Aorta (tissue), 5 donors: Measurements from ENCODE around the gene RAI1. TPM values are rescaled to one million over a fixed set of nuclear protein-coding genes. Genes with fewer than 3 reads are reported as not detected.

Source experiments
- ATAC-seq: fragments of 200-7000 bp; cut with Tn5 transposase; one replicate; pipeline ENCODE4 v1.9.1; 2022; ENCODE audit warnings: moderate library complexity; ENCODE audit not compliant: low FRiP score
- DNase-seq, 2 donors: peaks; one replicate each; pipeline ENCODE4 v3.0.0-alpha.2; 2020
- H3K27ac ChIP-seq, 2 donors: one replicate each; pipeline ENCODE4 v1.5.1; 2013; ENCODE audit warnings: low read length in 2 of 2, mild to moderate bottlenecking in 2 of 2, moderate library complexity in 2 of 2, control low read depth in 1 of 2, inconsistent platforms in 1 of 2, low read depth in 1 of 2
- H3K27me3 ChIP-seq, 2 donors: one replicate each; pipeline ENCODE4 v1.6.1; 2013; ENCODE audit warnings: control low read depth in 1 of 2, low read length in 1 of 2, mild to moderate bottlenecking in 1 of 2, moderate library complexity in 1 of 2; ENCODE audit not compliant: insufficient read depth in 2 of 2, control insufficient read depth in 1 of 2
- H3K36me3 ChIP-seq, 2 donors: one replicate each; pipeline ENCODE4 v1.6.1; 2013; ENCODE audit warnings: control low read depth in 1 of 2, low read length in 1 of 2, mild to moderate bottlenecking in 1 of 2; ENCODE audit not compliant: insufficient read depth in 2 of 2, control insufficient read depth in 1 of 2
- H3K4me1 ChIP-seq, 2 donors: one replicate each; pipeline ENCODE4 v1.6.1; 2013; ENCODE audit warnings: low read length in 2 of 2, control low read depth in 1 of 2, mild to moderate bottlenecking in 1 of 2, moderate library complexity in 1 of 2; ENCODE audit not compliant: insufficient read depth in 2 of 2, control insufficient read depth in 1 of 2
- H3K4me3 ChIP-seq, 2 donors: one replicate each; pipeline ENCODE4 v1.5.1; 2013; ENCODE audit warnings: low read length in 2 of 2, control low read depth in 1 of 2, mild to moderate bottlenecking in 1 of 2
- H3K9me3 ChIP-seq: one replicate; pipeline ENCODE4 v1.6.1; 2013; ENCODE audit warnings: mild to moderate bottlenecking, low read length; ENCODE audit not compliant: control insufficient read depth
- WGBS, 2 donors: extraction: QIAGEN DNeasy Blood & Tissue Kit; methylation state at CpG; one replicate each; pipeline ENCODE4 v1.1.7; 2013; 5-methylcytosine and 5-hydroxymethylcytosine counted together
- intact Hi-C, 2 donors: fragments of 100-400 bp; cut with DNase I; formaldehyde crosslinking; loops; one replicate each; pipeline versions ENCODE4 v1.14.2 to v1.15.0; 2022
- polyA plus RNA-seq, 2 donors: library from polyadenylated mRNA; stranded (reverse); fragments of 200-250 nt; gene quantifications; one replicate each; pipeline ENCODE4 v1.2.3, GENCODE V29; 2013
- total RNA-seq, 2 donors: library from RNA; stranded (reverse); fragmentation: NEBNext Ultra II Directional; extraction: Animal tissue kit (Norgen Biotek cat#: 25700); gene quantifications; one replicate each; pipeline ENCODE4 v1.2.1, GENCODE V29; 2021
- donor health status: healthy with polysubstance abuse.
- donor health status: Bipolar disorder and iron deficiency.
- donor health status: DM: no; HTN: no; CAD: no.
- donor health status: DM: no; HTN: no; CAD: no.
- donor health status: DM: yes; HTN: yes; CAD: no.

The RAI1 gene
- total and polyA plus RNA-seq, 4 donors = 2.0 to 35.8 (median 15.4) TPM

DNA sequence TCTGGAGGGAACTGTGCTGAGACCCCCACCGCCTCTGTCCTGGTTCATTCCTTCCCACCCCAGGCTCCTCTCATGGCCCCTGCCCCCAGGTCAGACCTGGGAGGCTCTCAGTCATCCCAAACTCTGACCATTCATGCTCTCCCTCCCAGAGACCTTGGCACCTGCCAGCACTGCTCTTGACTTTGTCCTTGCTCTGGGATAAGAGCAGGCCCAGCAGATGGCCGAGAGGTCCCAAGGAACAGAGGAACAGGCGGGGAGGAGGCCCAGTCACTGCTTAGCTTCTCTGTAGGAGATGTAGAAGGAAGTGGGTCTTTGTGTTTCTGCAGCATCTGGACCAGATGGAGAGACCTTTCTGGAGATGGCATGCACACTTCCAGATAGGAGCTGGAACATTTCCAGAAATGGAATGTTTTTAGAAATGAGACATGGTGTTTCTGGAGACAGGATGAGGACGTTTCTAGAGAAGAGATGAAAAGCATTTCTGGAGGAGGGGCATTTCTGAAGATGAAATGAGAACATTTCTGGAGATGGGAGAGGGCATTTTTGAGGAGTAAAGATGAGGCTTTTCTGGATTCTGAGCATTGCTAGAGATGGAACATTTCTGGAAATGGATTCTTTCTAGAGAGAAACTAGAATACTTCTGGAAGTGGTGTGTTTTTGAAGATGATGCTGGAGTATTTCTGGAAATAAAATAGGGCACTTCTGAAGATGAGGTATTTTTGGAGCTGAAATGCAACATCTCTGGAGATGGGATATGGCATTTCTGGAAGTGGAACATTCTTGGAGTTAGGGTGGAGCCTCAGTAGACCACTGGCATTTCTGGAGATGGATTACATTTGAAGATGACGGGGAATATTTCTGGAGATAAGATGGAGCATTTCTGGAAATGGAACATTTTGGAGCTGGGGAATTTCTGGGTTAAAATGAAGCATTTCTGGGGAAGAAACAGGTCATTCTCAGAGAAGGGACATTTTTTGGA is 55.2 kb downstream of the RAI1 start:
- intact Hi-C loops = no loop called here
- no peaks in the 10 kb centered on the region for H3K27me3 ChIP-seq
- no peak overlapping the region for H3K4me3 ChIP-seq
- no peak for DNase-seq
- no peak for ATAC-seq
- H3K9me3 ChIP-seq = no peaks in the 10 kb centered on the region
- H3K27ac ChIP-seq = no peak overlapping the region
- WGBS, 2 donors = 73 to 75% methylated on average over 5 of the region's 5 CpGs
- H3K36me3 ChIP-seq = no peaks in the 10 kb centered on the region
- H3K4me1 ChIP-seq = no peaks in the 10 kb centered on the region

DNA sequence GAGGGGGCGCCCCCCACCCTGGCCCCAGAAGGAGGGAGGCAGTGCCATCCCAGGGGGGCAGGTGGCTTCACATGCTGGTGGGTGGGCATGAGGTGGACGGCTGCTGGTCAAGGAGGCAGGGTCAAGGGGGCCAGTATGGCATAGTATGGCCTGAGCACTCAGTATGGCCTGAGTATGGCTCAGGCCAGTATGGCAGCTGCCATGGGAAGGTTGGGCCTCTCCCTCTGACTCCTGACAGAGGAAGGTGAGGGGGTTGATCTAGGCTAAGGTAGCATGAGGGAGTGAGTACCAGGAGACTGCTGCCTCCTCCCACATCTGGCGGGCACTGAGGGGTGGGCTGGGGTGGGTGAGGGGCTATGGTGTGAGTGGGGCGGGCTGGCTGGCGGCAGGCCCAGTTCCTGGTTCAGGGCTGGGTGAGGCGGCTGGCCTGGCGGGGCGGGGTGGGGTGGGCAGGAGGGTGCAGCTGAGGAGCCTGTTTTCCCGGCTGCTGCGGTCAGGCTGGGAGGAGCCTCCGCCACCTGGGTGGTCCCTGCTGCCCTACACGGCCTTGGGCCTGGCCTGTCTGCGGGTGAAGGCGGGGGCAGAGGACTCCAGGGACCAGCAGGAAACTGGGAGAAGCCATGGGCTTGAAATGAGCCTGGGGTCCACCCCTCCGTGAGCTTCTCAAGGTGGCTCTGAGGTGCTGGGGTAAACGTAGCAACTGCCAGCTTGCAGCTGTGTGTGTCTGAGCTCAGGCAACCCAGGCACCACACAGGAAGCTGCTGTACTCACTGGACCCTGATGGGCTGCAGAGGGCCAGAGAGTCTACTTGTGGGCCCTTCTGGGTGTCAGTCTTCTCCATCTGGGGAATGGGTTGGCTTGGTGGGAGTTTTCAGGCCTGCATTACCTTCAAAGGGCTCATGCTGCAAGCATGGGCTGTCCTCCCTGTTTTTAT is 57.0 kb downstream of the RAI1 start:
- no peak for DNase-seq

DNA sequence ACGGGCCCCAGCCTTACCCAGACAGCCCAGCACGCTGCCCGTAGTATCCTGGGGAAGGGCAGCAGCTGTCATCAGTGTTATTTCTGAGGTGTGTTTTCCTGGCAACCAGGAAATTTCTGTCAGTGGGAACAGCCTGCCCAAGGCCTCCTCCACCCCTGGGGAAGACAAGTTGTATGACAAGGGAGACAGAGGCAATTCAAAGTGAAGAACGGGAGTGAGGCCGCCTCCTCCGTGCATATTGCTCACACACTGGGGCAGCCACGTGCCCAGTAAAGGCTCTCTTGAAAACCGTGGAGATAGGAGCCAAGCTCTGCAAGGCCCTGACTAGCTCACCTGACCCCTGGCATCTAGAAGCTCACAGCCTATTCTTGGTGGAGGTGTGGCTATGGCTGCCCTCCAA is 57.6 kb downstream of the RAI1 start:
- intact Hi-C loops = no loop called here
- Histone ChIP-seq H3K36me3 (no peaks in the 10 kb centered on the region), H3K4me3 (no peak overlapping the region), H3K9me3 (no peaks in the 10 kb centered on the region), H3K4me1 (no peaks in the 10 kb centered on the region), H3K27ac (no peak overlapping the region), H3K27me3 (no peaks in the 10 kb centered on the region)
- DNase-seq = no peak
- 78 to 80% methylated on average over 8 of the region's 8 CpGs for WGBS, 2 donors
- no peak for ATAC-seq

More for the DNA sequence above, 57.0 kb downstream of the RAI1 start:
- H3K9me3 ChIP-seq = no peaks in the 10 kb centered on the region
- H3K36me3 ChIP-seq = no peaks in the 10 kb centered on the region
- H3K27me3 ChIP-seq = no peaks in the 10 kb centered on the region
- no peak for ATAC-seq
- H3K27ac ChIP-seq = no peak overlapping the region
- 79 to 82% methylated on average over 15 to 16 of the region's 16 CpGs for WGBS, 2 donors
- no peak overlapping the region for H3K4me3 ChIP-seq
- H3K4me1 ChIP-seq = no peaks in the 10 kb centered on the region
- intact Hi-C loops = no loop called here

DNA sequence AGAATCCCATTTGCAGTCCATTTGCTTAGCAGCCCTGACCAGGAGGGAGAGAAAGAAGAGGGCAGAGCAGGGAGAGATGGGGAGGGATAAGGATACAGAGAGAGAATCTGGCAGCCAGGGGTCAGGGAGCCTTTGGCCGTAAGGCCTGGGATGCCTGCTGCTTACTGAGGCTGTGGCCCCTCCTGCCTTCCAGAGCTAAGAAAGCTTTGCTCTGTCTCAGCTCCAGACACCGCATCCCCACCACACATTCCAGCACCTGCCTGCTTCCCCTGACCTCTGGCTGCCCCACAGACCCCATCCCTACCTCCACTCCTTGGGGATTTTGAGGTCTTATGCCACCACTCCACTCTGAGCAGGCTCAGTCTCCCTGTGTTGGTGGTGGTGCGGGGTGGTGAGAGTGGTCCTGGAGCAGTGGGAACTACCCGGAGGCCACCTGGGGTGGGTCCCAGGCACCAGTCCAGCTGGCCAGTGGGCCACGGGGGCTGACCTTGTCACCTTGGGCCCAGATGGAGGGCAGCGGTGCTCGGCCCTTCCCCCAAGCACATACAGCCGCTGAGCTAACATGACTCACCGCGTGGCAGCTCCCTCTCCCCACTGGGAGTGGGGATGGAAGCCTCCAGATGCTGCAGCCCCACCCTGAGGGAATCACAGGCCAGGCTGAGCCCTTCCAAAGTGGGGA is 58.3 kb downstream of the RAI1 start:
- no peaks in the 10 kb centered on the region for H3K4me1 ChIP-seq
- ATAC-seq (peak; percentile 51), DNase-seq (peak in 1 of 2 donors; percentile 75)
- H3K4me3 ChIP-seq = no peak overlapping the region
- H3K9me3 ChIP-seq = no peaks in the 10 kb centered on the region
- H3K36me3 ChIP-seq = no peaks in the 10 kb centered on the region
- WGBS, 2 donors = 41 to 48% methylated on average over 10 of the region's 10 CpGs
- intact Hi-C loops = no loop called here
- no peaks in the 10 kb centered on the region for H3K27me3 ChIP-seq
- H3K27ac ChIP-seq = no peak overlapping the region

DNA sequence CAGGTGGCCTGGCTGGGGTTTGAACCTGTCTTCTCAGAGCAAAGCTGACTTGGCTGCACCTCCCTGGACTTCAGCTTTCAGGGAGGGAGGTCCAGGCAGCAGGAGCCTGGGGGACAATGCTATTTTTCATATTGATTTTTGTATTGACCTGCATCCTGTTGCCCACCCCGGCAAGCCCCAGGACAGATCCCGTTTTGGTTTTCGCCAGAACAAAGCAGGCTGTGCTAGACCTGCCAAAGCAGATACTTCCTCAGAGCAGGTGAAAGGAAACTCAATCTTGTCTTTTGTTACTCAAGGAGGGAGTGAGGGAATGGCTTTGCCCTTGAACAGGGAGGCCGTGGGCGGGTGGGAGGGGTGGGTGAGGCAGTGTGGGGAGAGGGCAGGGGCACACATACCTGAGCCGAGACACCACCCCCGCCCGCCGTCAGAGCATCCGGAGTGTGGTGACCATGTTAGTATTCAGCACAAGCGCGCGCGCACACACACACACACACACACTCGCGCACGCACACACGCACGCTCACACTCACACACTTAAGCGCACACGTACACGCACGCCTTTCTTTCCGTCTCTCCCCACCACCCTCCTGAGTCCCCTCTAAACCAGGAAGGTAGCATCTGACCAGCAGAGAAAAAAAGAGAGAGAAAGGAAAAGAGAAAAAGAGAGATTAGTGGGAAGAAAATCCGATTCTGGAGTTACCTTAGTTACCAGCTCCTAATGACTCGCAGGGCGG is 59.5 kb downstream of the RAI1 start:
- no peaks in the 10 kb centered on the region for H3K9me3 ChIP-seq
- H3K27me3 ChIP-seq = no peaks in the 10 kb centered on the region
- no peak overlapping the region for H3K4me3 ChIP-seq
- no peak for DNase-seq
- 87 to 88% methylated on average over 25 to 27 of the region's 27 CpGs for WGBS, 2 donors
- ATAC-seq = no peak
- H3K27ac ChIP-seq = no peak overlapping the region
- no peaks in the 10 kb centered on the region for H3K36me3 ChIP-seq
- H3K4me1 ChIP-seq = no peaks in the 10 kb centered on the region
- intact Hi-C loops = no loop called here

DNA sequence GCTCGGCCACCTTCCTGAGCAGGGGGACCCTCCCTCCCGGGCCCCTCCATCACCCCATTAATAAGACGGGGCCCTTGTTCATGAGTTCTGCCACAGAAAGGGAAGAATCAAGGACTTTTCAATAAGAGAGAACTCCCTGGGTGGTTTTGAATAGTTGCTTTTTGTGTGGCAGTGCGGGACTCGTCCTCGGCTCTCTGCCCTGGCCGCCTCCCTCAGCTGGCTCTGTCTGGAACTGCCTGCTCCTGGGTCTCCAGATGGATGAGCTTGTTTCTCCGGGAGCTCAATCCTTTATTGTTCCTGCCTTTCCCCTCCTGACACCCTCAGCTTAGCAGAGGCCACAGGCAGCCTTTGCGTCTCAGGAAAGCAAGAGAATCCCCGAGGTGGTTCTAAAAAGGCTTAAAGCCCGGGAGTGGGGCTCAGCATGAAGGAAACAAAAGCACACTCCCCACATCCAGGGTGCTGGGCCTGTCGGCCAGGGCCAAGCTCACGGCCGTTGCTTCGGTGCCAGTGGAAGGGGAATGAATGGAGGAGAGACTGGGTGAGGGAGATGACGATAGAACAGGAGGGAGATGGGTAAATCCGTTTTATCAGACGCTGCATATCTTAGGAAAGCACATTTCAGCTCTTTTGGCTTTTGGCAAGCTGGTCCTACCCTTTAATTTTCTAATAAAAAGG is 60.2 kb downstream of the RAI1 start:
- intact Hi-C loops = no loop called here
- Histone ChIP-seq H3K27ac (no peak overlapping the region), H3K4me1 (no peaks in the 10 kb centered on the region), H3K27me3 (no peaks in the 10 kb centered on the region), H3K36me3 (no peaks in the 10 kb centered on the region), H3K9me3 (no peaks in the 10 kb centered on the region), H3K4me3 (no peak overlapping the region)
- DNase-seq (no peak), ATAC-seq (no peak)
- 18 to 25% methylated on average over 18 of the region's 18 CpGs for WGBS, 2 donors

DNA sequence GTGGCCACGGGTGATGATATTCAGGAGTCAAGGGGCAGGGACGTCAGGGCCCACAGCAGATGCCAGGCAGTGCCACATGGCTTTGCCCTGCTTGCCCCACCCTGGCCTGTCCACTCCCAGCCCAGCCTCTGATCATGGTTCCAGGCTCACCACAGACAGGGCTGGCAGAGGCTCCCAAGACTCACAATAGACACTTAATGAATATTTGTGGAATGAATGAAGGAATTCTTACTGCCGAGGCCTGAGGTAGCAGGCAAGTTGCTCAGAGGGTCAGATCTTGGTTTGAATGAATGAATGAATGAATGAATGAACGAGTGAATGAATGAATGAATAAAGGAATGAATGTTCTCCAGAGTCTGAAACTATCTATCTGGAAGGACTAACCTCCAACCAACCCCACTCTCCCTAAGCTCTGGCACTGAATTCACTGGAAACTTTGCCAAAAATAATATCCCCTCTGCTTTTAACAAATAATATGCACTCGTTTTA is 60.9 kb downstream of the RAI1 start:
- Histone ChIP-seq H3K4me3 (no peak overlapping the region), H3K4me1 (no peaks in the 10 kb centered on the region), H3K9me3 (no peaks in the 10 kb centered on the region), H3K27me3 (no peaks in the 10 kb centered on the region), H3K27ac (no peak overlapping the region), H3K36me3 (no peaks in the 10 kb centered on the region)
- WGBS, 2 donors = 17 to 18% methylated on average over 5 of the region's 5 CpGs
- ATAC-seq = no peak
- intact Hi-C loops = no loop called here
- DNase-seq = no peak
